DMS53 treated with DMSO at 0.1 percent for 48 hours (cell line): ENCODE results near the gene LRRC28.
"Not testable (repeated sequence)": the region's sequence is repeated elsewhere in the genome, so short reads cannot be mapped to it uniquely, and the experiment has no call there.

Source experiments
- DNase-seq: peaks from one replicate; lab custom pipeline; 2025; ENCODE audit not compliant: unreplicated experiment; lab: John Stamatoyannopoulos, UW

Gene LRRC28

GRCh38 chr15:99250857-99251841 is at the start of gene LRRC28:
TSS of gene LRRC28 (plus strand) at chr15:99251481. CDS start at chr15:99255958, 4,477 bp downstream.
- peak; percentile 90 for DNase-seq

GRCh38 chr15:99202176-99202552 is 49.1 kb upstream of the LRRC28 start:
- no peak for DNase-seq

- DNase-seq = no peak
These were observed 43.6 kb upstream of the LRRC28 start for GRCh38 chr15:99207672-99208071.

- DNase-seq = no peak
These were observed 42.0 kb upstream of the LRRC28 start for GRCh38 chr15:99209326-99209725.

GRCh38 chr15:99210334-99210733 is 40.9 kb upstream of the LRRC28 start:
- no peak for DNase-seq

GRCh38 chr15:99211926-99212325 is 39.4 kb upstream of the LRRC28 start:
- DNase-seq = no peak

- DNase-seq = no peak
These were observed 38.9 kb upstream of the LRRC28 start for GRCh38 chr15:99212406-99212805.

GRCh38 chr15:99213187-99213811 is 38.0 kb upstream of the LRRC28 start:
- DNase-seq = peak; percentile 55

- DNase-seq = no peak
These were observed 26.7 kb upstream of the LRRC28 start for GRCh38 chr15:99224372-99225214.

- DNase-seq = no peak
These were observed 24.5 kb upstream of the LRRC28 start for GRCh38 chr15:99226802-99227201.

GRCh38 chr15:99228120-99228770 is 23.0 kb upstream of the LRRC28 start:
- DNase-seq = no peak

- DNase-seq = no peak
These were observed 20.4 kb upstream of the LRRC28 start for GRCh38 chr15:99230867-99231266.

- DNase-seq = no peak
These were observed 18.5 kb upstream of the LRRC28 start for GRCh38 chr15:99232740-99233139.

GRCh38 chr15:99234160-99234559 is 17.1 kb upstream of the LRRC28 start:
- DNase-seq = not testable (repeated sequence)

GRCh38 chr15:99238849-99239248 is 12.4 kb upstream of the LRRC28 start:
- DNase-seq = no peak

GRCh38 chr15:99239545-99240198 is 11.6 kb upstream of the LRRC28 start:
- no peak for DNase-seq

GRCh38 chr15:99241752-99242151 is 9.5 kb upstream of the LRRC28 start:
- no peak for DNase-seq

GRCh38 chr15:99244306-99244705 is 7.0 kb upstream of the LRRC28 start:
- no peak for DNase-seq

- DNase-seq = no peak
These were observed 4.2 kb upstream of the LRRC28 start for GRCh38 chr15:99247062-99247461.

GRCh38 chr15:99248000-99248715 is 3.1 kb upstream of the LRRC28 start:
- DNase-seq = no peak
